Gastrocnemius medialis (tissue), 4 donors: ENCODE data around the gene SLC52A1.

Source experiments
- CTCF ChIP-seq, 5 experiments: fragments of 450-650 bp in 3 of 5; fragments of 200-600 bp in 2 of 5; sonication (generic) in 2 of 5; IDR thresholded peaks in 4 of 5; conservative IDR thresholded peaks in 1 of 5; 1 replicate in 4 of 5; 2 replicates in 1 of 5; pipeline ENCODE4 v1.5.1; 2016 to 2019; ENCODE audit warnings: antibody characterized with exemption in 5 of 5, mild to moderate bottlenecking in 3 of 5, moderate library complexity in 3 of 5
- POLR2A ChIP-seq, 2 donors: fragments of 450-650 bp; IDR thresholded peaks; one replicate each; pipeline ENCODE4 v1.6.1; 2017; ENCODE audit warnings: antibody characterized with exemption in 2 of 2, mild to moderate bottlenecking in 2 of 2, moderate library complexity in 2 of 2

- TF ChIP-seq CTCF (IDR thresholded peaks at IDR 0.05 in 4 of 5, conservative IDR thresholded peaks at IDR 0.05 in 1 of 5), result no peak
- no peak for TF ChIP-seq POLR2A (IDR thresholded peaks at IDR 0.05)
Observed at GRCh38 chr17:4999430-5000093, 35.7 kb downstream of the SLC52A1 start.
